ENCODE results near the gene FNIP1.

GRCh38 chr5:131671994-131672655, 124.7 kb downstream of the FNIP1 start:
- TF ChIP-seq CTCF (IDR thresholded peaks at IDR 0.05), result no peak
- no peak for TF ChIP-seq POLR2A (IDR thresholded peaks at IDR 0.05)

Measured in stomach (tissue), 4 donors.